Breast epithelium (tissue), 3 donors: Measurements from ENCODE around the gene SDK2.

Experiments used
- CTCF ChIP-seq, 3 donors: fragments of 450-650 bp; IDR thresholded peaks; one replicate each; pipeline ENCODE4 v1.5.1; 2016 to 2017; ENCODE audit warnings: antibody characterized with exemption in 3 of 3, mild to moderate bottlenecking in 3 of 3, moderate library complexity in 3 of 3
- POLR2A ChIP-seq: fragments of 450-650 bp; IDR thresholded peaks from one replicate; pipeline ENCODE4 v1.6.1; 2016; ENCODE audit warnings: antibody characterized with exemption, mild to moderate bottlenecking, moderate library complexity
- POLR2AphosphoS5 ChIP-seq, 3 donors: sonication (generic); formaldehyde crosslinking; IDR thresholded peaks; one replicate each; pipeline ENCODE4 v1.6.1; 2017; ENCODE audit warnings: antibody characterized with exemption in 3 of 3

- TF ChIP-seq CTCF (IDR thresholded peaks at IDR 0.05) (no peak), POLR2AphosphoS5 (IDR thresholded peaks at IDR 0.05) (peak in 1 of 3 donors; percentile 52), POLR2A (no peak)
These were observed 284.2 kb downstream of the SDK2 start for GRCh38 chr17:73359987-73360410.
